Measurements from ENCODE around the gene ETV4. TPM values are rescaled to one million over a fixed set of nuclear protein-coding genes. Genes with fewer than 3 reads are reported as not detected.

ETV4 gene
- total and polyA plus RNA-seq, 2 of the 13 experiments (the other 11 are each of a cell fraction or from before 2014, with no cell fraction given): 128 to 330 TPM

GRCh38 chr17:43558805-43559160 lies 12.6 kb upstream of the ETV4 start:
- intact Hi-C loops (cut with micrococcal nuclease; ENCODE audit: unreplicated experiment) (loop anchor here (1.0 to 2.0 kb wide), 2 partner anchors 14 to 15 kb away; no protein-coding TSS in a partner anchor), in situ Hi-C loops (cut with HindIII; ENCODE audit: extremely low pct_ligation_motif_present, low pct_unique_long_range_greater_than_20kb) (no loop called here)
- WGBS (ENCODE audit: low lambda C conversion rate): 49% methylated on average over 5 of the region's 5 CpGs
- no TSS peak for BruUV-seq (replicated peaks)
- H3K4me2 ChIP-seq (ENCODE audit: low read depth, low read length): peak overlapping the region; percentile 84
- H3K9me3 ChIP-seq (ENCODE audit: low read length): no peaks in the 10 kb centered on the region
- DNase-seq (ENCODE audit: low spot score): no peak
- no peaks in the 10 kb centered on the region for H3K27me3 ChIP-seq (ENCODE audit: control insufficient read depth in 1 of 2, insufficient read depth in 2 of 2, low read length in 2 of 2)
- ChIA-PET CTCF (ENCODE audit: low intra/inter-chr PET ratio, low total read pairs) (no interaction called here), POLR2A (interaction anchor here (0.8 to 28.7 kb wide), 13 partner anchors 9 to 170 kb away, joined by 3 to 1546 read pairs (median 4); partner anchors contain the start of gene ETV4)
- H3K36me3 ChIP-seq (replicated peaks in 1 of 2; ENCODE audit: control insufficient read depth in 1 of 2, insufficient read depth in 2 of 2, low read length in 2 of 2): no peaks in the 10 kb centered on the region
- no peaks in the 10 kb centered on the region for H3K79me2 ChIP-seq (ENCODE audit: insufficient read depth, low read length)
- peak overlapping the region; percentile 79 for H3K27ac ChIP-seq (ENCODE audit: extremely low read length, insufficient read depth, low read length)
- H2AFZ ChIP-seq (ENCODE audit: low read length): no peak overlapping the region
- peaks cover 100% of the 10 kb centered on the region for H3K4me1 ChIP-seq (ENCODE audit: insufficient read depth, low read length)
- peak overlapping the region in 2 of 3 experiments; percentile 23 to 61; a peak in 2 of 6 replicates for H3K4me3 ChIP-seq (replicated peaks in 1 of 3; ENCODE audit: insufficient read depth in 1 of 3, low read depth in 2 of 3, low read length in 3 of 3)
- FAIRE-seq: no peak
- no peak for ATAC-seq
- H4K20me1 ChIP-seq (ENCODE audit: insufficient read depth, low read length): no peaks in the 10 kb centered on the region
- peak overlapping the region; percentile 70 for H3K9ac ChIP-seq (ENCODE audit: insufficient read depth, low read depth, low read length)
- TF ChIP-seq ZFAT (CRISPR knock-in tag; conservative IDR thresholded peaks at IDR 0.05) (no peak), ISX (CRISPR knock-in tag; conservative IDR thresholded peaks at IDR 0.05) (0 out of 2 replicates have a peak, but pooled peaks have one; percentile 28), ZNF891 (CRISPR knock-in tag; IDR thresholded peaks at IDR 0.05) (peak; percentile 6; the same call in 1 of the 2 replicates), TGIF2 (CRISPR knock-in tag; IDR thresholded peaks at IDR 0.05) (peak; percentile 12; the same call in 1 of the 2 replicates), FOSL1 (CRISPR knock-in tag; IDR thresholded peaks at IDR 0.05; ENCODE audit: borderline replicate concordance) (0 out of 2 replicates have a peak, but pooled peaks have one; percentile 25), ZBTB20 (CRISPR knock-in tag; IDR thresholded peaks at IDR 0.05; ENCODE audit: borderline replicate concordance, low read depth) (0 out of 2 replicates have a peak, but pooled peaks have one; percentile 23), TP53 (CRISPR knock-in tag; conservative IDR thresholded peaks at IDR 0.05) (peak; percentile 61; the same call in 1 of the 2 replicates), HNRNPK (IDR thresholded peaks at IDR 0.05; ENCODE audit: low read depth, low read length, poor library complexity, severe bottlenecking) (no peak), CREB3 (CRISPR knock-in tag; IDR thresholded peaks at IDR 0.05) (no peak), ZNF318 (CRISPR knock-in tag; IDR thresholded peaks at IDR 0.05) (0 out of 2 replicates have a peak, but pooled peaks have one; percentile 12), ZNF574 (CRISPR knock-in tag; IDR thresholded peaks at IDR 0.05) (no peak), SMAD3 (CRISPR knock-in tag; IDR thresholded peaks at IDR 0.05) (no peak)
